Measurements from ENCODE around the gene SOX12. TPM values are rescaled to one million over a fixed set of nuclear protein-coding genes. Genes with fewer than 3 reads are reported as not detected.
"Not testable (repeated sequence)": the region's sequence is repeated elsewhere in the genome, so short reads cannot be mapped to it uniquely, and the experiment has no call there.

SOX12 gene
- polyA plus RNA-seq, 10 donors, result 16.5 to 24.1 (median 20.6) TPM

GRCh38 chr20:327186-328026 is 2.1 kb downstream of the SOX12 start:
- peak; percentile 93 to 96 (median 95) for DNase-seq

GRCh38 chr20:328027-328974 is 2.9 kb downstream of the SOX12 start:
- DNase-seq, result peak in 1 of 3 donors; percentile 77

GRCh38 chr20:328975-329695 is 3.8 kb downstream of the SOX12 start:
- DNase-seq, result no peak

- DNase-seq, result no peak
These were observed 4.5 kb downstream of the SOX12 start for GRCh38 chr20:329851-330232.

GRCh38 chr20:330233-331149 is 5.1 kb downstream of the SOX12 start:
- peak; percentile 64 to 83 (median 72) for DNase-seq

GRCh38 chr20:334578-334977 is 9.2 kb downstream of the SOX12 start:
- no peak for DNase-seq

GRCh38 chr20:336040-336439 is 10.7 kb downstream of the SOX12 start:
- DNase-seq, result not testable (repeated sequence)

- peak in 1 of 3 donors; percentile 76 for DNase-seq
These were observed 16.3 kb downstream of the SOX12 start for GRCh38 chr20:341682-342081.

- no peak for DNase-seq
These were observed 17.8 kb downstream of the SOX12 start for GRCh38 chr20:343107-343506.

GRCh38 chr20:346033-346639 is 20.8 kb downstream of the SOX12 start:
- DNase-seq, result no peak

GRCh38 chr20:346640-347316 is 21.4 kb downstream of the SOX12 start, which contains the start of gene NRSN2:
Gene NRSN2, plus strand, starts transcription at chr20:347111. Its CDS starts 2,533 bp downstream, at chr20:349644.
- DNase-seq, result peak; percentile 66 to 89 (median 76)

- no peak for DNase-seq
These were observed 21.9 kb downstream of the SOX12 start for GRCh38 chr20:347317-347639.

- peak; percentile 94 to 98 (median 94) for DNase-seq
These were observed 22.5 kb downstream of the SOX12 start for GRCh38 chr20:347640-348484.

GRCh38 chr20:348972-349841 is 23.9 kb downstream of the SOX12 start:
- no peak for DNase-seq

GRCh38 chr20:353166-353565 is 27.8 kb downstream of the SOX12 start:
- no peak for DNase-seq

- peak; percentile 72 to 89 (median 85) for DNase-seq
These were observed 29.1 kb downstream of the SOX12 start for GRCh38 chr20:354298-354977.

- DNase-seq, result not testable (repeated sequence)
These were observed 30.8 kb downstream of the SOX12 start for GRCh38 chr20:356154-356553.
